Measurements from ENCODE around the gene FAM72A.

The FAM72A gene

GRCh38 chr1:206145771-206146290 lies 56.8 kb downstream of the FAM72A start:
- Mint-ChIP-seq H3K4me1 (no peaks in the 10 kb centered on the region), H3K9me3 (no peaks in the 10 kb centered on the region), H3K36me3 (no peaks in the 10 kb centered on the region), H3K27ac (no peak overlapping the region), H3K4me3 (no peak overlapping the region), H3K27me3 (peaks cover 12% of the 10 kb centered on the region)
- ATAC-seq (ENCODE audit: low read depth) (no peak), DNase-seq (ENCODE audit: low spot score in 2 of 2) (no peak)

GRCh38 chr1:206144605-206145004 lies 58.0 kb downstream of the FAM72A start:
- Mint-ChIP-seq H3K27ac (no peak overlapping the region), H3K4me1 (no peaks in the 10 kb centered on the region), H3K27me3 (peaks cover 18% of the 10 kb centered on the region), H3K36me3 (no peaks in the 10 kb centered on the region), H3K4me3 (no peak overlapping the region), H3K9me3 (no peaks in the 10 kb centered on the region)
- ATAC-seq (ENCODE audit: low read depth) (no peak), DNase-seq (ENCODE audit: low spot score in 2 of 2) (no peak)

- ATAC-seq (ENCODE audit: low read depth) (no peak), DNase-seq (ENCODE audit: low spot score in 2 of 2) (no peak)
- no peaks in the 10 kb centered on the region for H3K36me3 Mint-ChIP-seq
- H3K4me3 Mint-ChIP-seq: no peak overlapping the region
- H3K9me3 Mint-ChIP-seq: no peaks in the 10 kb centered on the region
- H3K4me1 Mint-ChIP-seq: no peaks in the 10 kb centered on the region
- H3K27me3 Mint-ChIP-seq: peaks cover 23% of the 10 kb centered on the region
- no peak overlapping the region for H3K27ac Mint-ChIP-seq
Measured at GRCh38 chr1:206143537-206144172, 59.0 kb downstream of the FAM72A start.

- Mint-ChIP-seq H3K4me3 (no peak overlapping the region), H3K9me3 (no peaks in the 10 kb centered on the region), H3K27ac (no peak overlapping the region), H3K36me3 (no peaks in the 10 kb centered on the region), H3K4me1 (no peaks in the 10 kb centered on the region), H3K27me3 (peaks cover 28% of the 10 kb centered on the region)
- ATAC-seq (ENCODE audit: low read depth) (no peak), DNase-seq (ENCODE audit: low spot score in 2 of 2) (no peak)
Measured at GRCh38 chr1:206142770-206143169, 59.9 kb downstream of the FAM72A start.

- no peak for ATAC-seq (ENCODE audit: low read depth)
- Mint-ChIP-seq H3K36me3 (no peaks in the 10 kb centered on the region), H3K4me1 (no peaks in the 10 kb centered on the region), H3K9me3 (no peaks in the 10 kb centered on the region), H3K27ac (no peak overlapping the region), H3K27me3 (peaks cover 32% of the 10 kb centered on the region), H3K4me3 (no peak overlapping the region)
- DNase-seq (ENCODE audit: low spot score in 2 of 2): no peak
Measured at GRCh38 chr1:206142011-206142410, 60.6 kb downstream of the FAM72A start.

GRCh38 chr1:206136241-206136640 lies 66.4 kb downstream of the FAM72A start:
- Mint-ChIP-seq H3K4me1 (peaks cover 4% of the 10 kb centered on the region), H3K27me3 (peaks cover 27% of the 10 kb centered on the region), H3K27ac (no peak overlapping the region), H3K4me3 (no peak overlapping the region), H3K36me3 (no peaks in the 10 kb centered on the region), H3K9me3 (no peaks in the 10 kb centered on the region)
- ATAC-seq (ENCODE audit: low read depth) (no peak), DNase-seq (ENCODE audit: low spot score in 2 of 2) (no peak)

Measured in memory B cell (primary cell).